ENCODE data around the gene LDLR.

Gene LDLR

GRCh38 chr19:11181488-11181887 lies 92.2 kb downstream of the LDLR start:
- Histone ChIP-seq H3K4me1 (no peaks in the 10 kb centered on the region), H3K4me3 (ENCODE audit: low read depth, low read length) (no peak overlapping the region), H3K27me3 (ENCODE audit: control insufficient read depth, insufficient read depth, low read length) (no peaks in the 10 kb centered on the region), H3K27ac (no peak overlapping the region), H3K9me3 (ENCODE audit: control insufficient read depth, low read length) (no peaks in the 10 kb centered on the region), H3K79me2 (no peaks in the 10 kb centered on the region), H2AFZ (no peak overlapping the region), H3K9ac (no peak overlapping the region), H3K4me2 (ENCODE audit: low read length) (no peak overlapping the region), H3K36me3 (ENCODE audit: control insufficient read depth, insufficient read depth, low read length) (no peaks in the 10 kb centered on the region)
- TF ChIP-seq CTCF (IDR thresholded peaks at IDR 0.05): no peak

Measured in parathyroid adenoma (tissue), 2 donors.